Gastroesophageal sphincter (tissue), 4 donors: ENCODE data around the gene PLXNA2. TPM values are rescaled to one million over a fixed set of nuclear protein-coding genes. Genes with fewer than 3 reads are reported as not detected.

Source experiments
- ATAC-seq: fragments of 150-250 bp; one replicate; pipeline ENCODE4 v1.9.1; 2016; ENCODE audit warnings: mild to moderate bottlenecking, moderate library complexity
- H3K27ac ChIP-seq, 4 donors: fragments of 200-600 bp; sonication (generic) in 3 of 4; 1 replicate in 3 of 4; 2 replicates in 1 of 4; pipeline ENCODE4 v1.5.1; 2016 to 2019
- H3K27me3 ChIP-seq: fragments of 200-600 bp; sonication (generic); one replicate; pipeline ENCODE4 v1.5.1; 2019
- H3K36me3 ChIP-seq, 2 donors: fragments of 200-600 bp; sonication (generic); one replicate each; pipeline ENCODE4 v1.5.1; 2019; ENCODE audit warnings: control low read depth in 1 of 2
- H3K4me1 ChIP-seq, 3 donors: fragments of 200-600 bp; sonication (generic); 1 replicate in 2 of 3; 2 replicates in 1 of 3; pipeline ENCODE4 v1.5.1; 2016 to 2019; ENCODE audit warnings: control low read depth in 2 of 3
- H3K4me3 ChIP-seq, 2 donors: fragments of 200-600 bp; sonication (generic); one replicate each; pipeline ENCODE4 v1.5.1; 2019; ENCODE audit warnings: mild to moderate bottlenecking in 1 of 2, moderate library complexity in 1 of 2
- H3K9me3 ChIP-seq, 3 donors: fragments of 200-600 bp; sonication (generic); one replicate each; pipeline ENCODE4 v1.5.1; 2017 to 2019; ENCODE audit warnings: control low read depth in 2 of 3
- EP300 ChIP-seq: sonication (generic); formaldehyde crosslinking; IDR thresholded peaks from one replicate; pipeline ENCODE4 v1.6.1; 2017; ENCODE audit warnings: antibody characterized with exemption, mild to moderate bottlenecking
- POLR2A ChIP-seq, 2 donors: fragments of 450-650 bp; IDR thresholded peaks; one replicate each; pipeline ENCODE4 v1.6.1; 2017; ENCODE audit warnings: antibody characterized with exemption in 2 of 2, mild to moderate bottlenecking in 2 of 2, moderate library complexity in 1 of 2
- POLR2AphosphoS5 ChIP-seq: sonication (generic); formaldehyde crosslinking; IDR thresholded peaks from one replicate; pipeline ENCODE4 v1.6.1; 2017; ENCODE audit warnings: antibody characterized with exemption
- WGBS, 2 donors: methylation state at CpG; one replicate each; pipeline ENCODE4 v1.1.5; 2018; ENCODE audit warnings: low coverage in 1 of 2; 5-methylcytosine and 5-hydroxymethylcytosine counted together
- total RNA-seq, 4 donors: library from RNA; depleted of rRNA; stranded (reverse); fragments of >200 nt; gene quantifications; one replicate each; pipeline ENCODE4 v1.1.0, GENCODE V29; 2016
- TF ChIP-seq, protein P1 (sequence below), 4 experiments: fragments of 200-600 bp in 2 of 4; fragments of 450-650 bp in 2 of 4; sonication (generic) in 1 of 4; IDR thresholded peaks; one replicate each; pipeline ENCODE4 v1.5.1; 2017 to 2019; ENCODE audit warnings: antibody characterized with exemption in 4 of 4, mild to moderate bottlenecking in 2 of 4, moderate library complexity in 2 of 4

The PLXNA2 gene
- total RNA-seq, 4 donors from 2014 or later, result 12.5 to 38.3 (median 32.0) TPM

GRCh38 chr1:208179961-208180409, 64.2 kb downstream of the PLXNA2 start:
- peaks cover 8 to 96% (median 53%) of the 10 kb centered on the region in 3 donors for H3K4me1 ChIP-seq
- no peak overlapping the region for H3K4me3 ChIP-seq
- H3K27ac ChIP-seq, result peak overlapping the region in 3 of 4 donors; percentile 63 to 69 (median 64)

DNA sequence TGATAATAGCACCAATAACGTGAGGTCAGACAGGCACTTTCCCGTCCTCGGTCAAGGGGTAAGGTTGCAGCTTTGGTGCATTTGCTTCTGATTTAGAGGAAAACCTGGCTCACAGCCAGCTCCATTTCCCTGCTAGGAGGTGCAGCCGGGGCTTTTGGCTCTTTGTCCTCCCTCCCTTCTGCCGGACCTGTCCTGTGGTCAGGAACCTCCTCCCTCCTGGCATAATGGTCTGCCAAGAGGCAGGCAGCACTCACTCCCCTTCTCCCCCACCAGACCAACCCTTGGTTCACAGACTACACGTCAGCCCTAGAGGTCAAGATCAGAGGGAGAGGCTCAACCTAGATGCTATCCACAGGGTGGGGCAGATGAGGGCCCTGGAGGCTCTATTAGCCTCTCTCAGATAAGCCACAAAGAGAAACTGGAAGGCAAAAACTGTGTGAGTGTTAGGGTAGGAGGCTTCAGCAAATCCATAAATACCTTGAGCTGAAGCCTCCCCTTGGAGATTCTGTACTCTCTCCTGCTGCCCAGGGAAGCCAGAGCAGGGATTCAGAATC, 64.8 kb downstream of the PLXNA2 start:
- H3K27me3 ChIP-seq, result no peaks in the 10 kb centered on the region
- 93% methylated on average over 3 of the region's 6 CpGs; no CpG with 5 or more reads in 1 of the 2 donors for WGBS, 2 donors
- H3K36me3 ChIP-seq, result peaks cover 0 to 5% of the 10 kb centered on the region in 2 donors
- no peak overlapping the region for H3K4me3 ChIP-seq
- H3K4me1 ChIP-seq, result peaks cover 8 to 96% (median 47%) of the 10 kb centered on the region in 3 donors
- TF ChIP-seq, protein P1, sequence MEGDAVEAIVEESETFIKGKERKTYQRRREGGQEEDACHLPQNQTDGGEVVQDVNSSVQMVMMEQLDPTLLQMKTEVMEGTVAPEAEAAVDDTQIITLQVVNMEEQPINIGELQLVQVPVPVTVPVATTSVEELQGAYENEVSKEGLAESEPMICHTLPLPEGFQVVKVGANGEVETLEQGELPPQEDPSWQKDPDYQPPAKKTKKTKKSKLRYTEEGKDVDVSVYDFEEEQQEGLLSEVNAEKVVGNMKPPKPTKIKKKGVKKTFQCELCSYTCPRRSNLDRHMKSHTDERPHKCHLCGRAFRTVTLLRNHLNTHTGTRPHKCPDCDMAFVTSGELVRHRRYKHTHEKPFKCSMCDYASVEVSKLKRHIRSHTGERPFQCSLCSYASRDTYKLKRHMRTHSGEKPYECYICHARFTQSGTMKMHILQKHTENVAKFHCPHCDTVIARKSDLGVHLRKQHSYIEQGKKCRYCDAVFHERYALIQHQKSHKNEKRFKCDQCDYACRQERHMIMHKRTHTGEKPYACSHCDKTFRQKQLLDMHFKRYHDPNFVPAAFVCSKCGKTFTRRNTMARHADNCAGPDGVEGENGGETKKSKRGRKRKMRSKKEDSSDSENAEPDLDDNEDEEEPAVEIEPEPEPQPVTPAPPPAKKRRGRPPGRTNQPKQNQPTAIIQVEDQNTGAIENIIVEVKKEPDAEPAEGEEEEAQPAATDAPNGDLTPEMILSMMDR (IDR thresholded peaks at IDR 0.05), result no peak
- TF ChIP-seq POLR2AphosphoS5, result no peak
- no peaks in the 10 kb centered on the region for H3K9me3 ChIP-seq
- H3K27ac ChIP-seq, result peak overlapping the region in 3 of 4 donors; percentile 63 to 69 (median 64)
- no peak for ATAC-seq

More at GRCh38 chr1:208179961-208180409, 64.2 kb downstream of the PLXNA2 start:
- TF ChIP-seq, protein P1 (IDR thresholded peaks at IDR 0.05), result no peak
- TF ChIP-seq POLR2AphosphoS5 (no peak), POLR2A (IDR thresholded peaks at IDR 0.05) (no peak), EP300 (no peak)
- no peaks in the 10 kb centered on the region for H3K9me3 ChIP-seq
- no peak for ATAC-seq
- H3K36me3 ChIP-seq, result no peaks in the 10 kb centered on the region
- no peaks in the 10 kb centered on the region for H3K27me3 ChIP-seq
- WGBS, 2 donors, result 96 to 100% methylated on average over 1 to 4 of the region's 7 CpGs

DNA sequence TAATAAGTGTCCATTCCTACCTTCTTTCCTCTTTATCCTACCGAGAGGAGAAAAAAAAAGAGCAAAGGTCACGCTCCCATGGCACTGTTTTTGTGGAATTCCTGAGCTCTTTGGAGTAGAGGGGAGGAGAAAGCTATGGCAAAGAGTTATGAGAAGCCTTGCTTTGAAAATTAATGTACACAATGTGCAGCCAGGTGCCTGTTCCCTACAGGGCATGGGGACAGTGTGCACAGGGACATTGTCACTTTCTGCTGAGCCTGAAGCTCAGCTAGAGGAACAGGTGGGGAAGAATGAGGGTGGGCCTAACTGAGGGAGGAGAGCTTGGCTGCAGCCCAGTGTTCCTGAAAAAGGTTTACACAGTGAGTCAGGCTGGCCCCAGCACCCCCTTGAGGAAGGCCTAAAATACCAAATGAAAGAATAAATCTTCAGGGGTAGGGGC, 66.1 kb downstream of the PLXNA2 start:
- WGBS, 2 donors, result 66 to 71% methylated on average over 2 of the region's 2 CpGs
- no peak overlapping the region for H3K4me3 ChIP-seq
- H3K27me3 ChIP-seq, result no peaks in the 10 kb centered on the region
- no peak for TF ChIP-seq EP300
- TF ChIP-seq POLR2AphosphoS5, result peak; percentile 10
- H3K4me1 ChIP-seq, result peaks cover 1 to 96% (median 34%) of the 10 kb centered on the region in 3 donors
- H3K27ac ChIP-seq, result peak overlapping the region in 1 of 4 donors; percentile 63
- no peak for ATAC-seq
- no peaks in the 10 kb centered on the region for H3K9me3 ChIP-seq
- peaks cover 0 to 7% of the 10 kb centered on the region in 2 donors for H3K36me3 ChIP-seq

- no peak for ATAC-seq
- no peaks in the 10 kb centered on the region for H3K27me3 ChIP-seq
- peaks cover 0 to 7% of the 10 kb centered on the region in 2 donors for H3K36me3 ChIP-seq
- TF ChIP-seq EP300, result no peak
- TF ChIP-seq POLR2A (IDR thresholded peaks at IDR 0.05), result no peak
- TF ChIP-seq, protein P1 (IDR thresholded peaks at IDR 0.05), result no peak
- no peak for TF ChIP-seq POLR2AphosphoS5
- no peaks in the 10 kb centered on the region for H3K9me3 ChIP-seq
- 33 to 100% methylated on average over 1 of the region's 3 CpGs for WGBS, 2 donors
- peak overlapping the region in 2 of 4 donors; percentile 6 for H3K27ac ChIP-seq
- no peak overlapping the region for H3K4me3 ChIP-seq
- peaks cover 0 to 96% (median 31%) of the 10 kb centered on the region in 3 donors for H3K4me1 ChIP-seq
These were observed 66.5 kb downstream of the PLXNA2 start for GRCh38 chr1:208177656-208178055.

GRCh38 chr1:208176649-208177048, 67.5 kb downstream of the PLXNA2 start:
- TF ChIP-seq EP300 (no peak), POLR2A (IDR thresholded peaks at IDR 0.05) (no peak), POLR2AphosphoS5 (no peak)
- TF ChIP-seq, protein P1 (IDR thresholded peaks at IDR 0.05), result no peak
- no peak for ATAC-seq
- Histone ChIP-seq H3K27ac (peak overlapping the region in 1 of 4 donors; percentile 9), H3K27me3 (no peaks in the 10 kb centered on the region), H3K4me1 (peaks cover 0 to 96% (median 27%) of the 10 kb centered on the region in 3 donors), H3K36me3 (peaks cover 0 to 7% of the 10 kb centered on the region in 2 donors), H3K4me3 (no peak overlapping the region), H3K9me3 (no peaks in the 10 kb centered on the region)
- 80 to 94% methylated on average over 3 of the region's 3 CpGs for WGBS, 2 donors
